Measurements from ENCODE around the gene APH1A. TPM values are rescaled to one million over a fixed set of nuclear protein-coding genes. Genes with fewer than 3 reads are reported as not detected.
"Not testable (repeated sequence)": the region's sequence is repeated elsewhere in the genome, so short reads cannot be mapped to it uniquely, and the experiment has no call there.

APH1A gene
- total RNA-seq, 1 experiment from 2014 or later, result 109 TPM

- POLR2A ChIA-PET; BruUV-seq (replicated peaks); RAD21 ChIA-PET (ENCODE audit: low non-redundant PET in 1 of 2, low total read pairs in 2 of 2, uncharacterized antibody in 2 of 2, unreplicated experiment in 2 of 2): not testable (repeated sequence)
Measured at GRCh38 chr1:150228246-150228645, 40.6 kb downstream of the APH1A start.

GRCh38 chr1:150227228-150227627, 41.6 kb downstream of the APH1A start:
- no peaks in the 10 kb centered on the region for H4K20me1 ChIP-seq (ENCODE audit: insufficient read depth)
- H3K4me3 ChIP-seq (replicated peaks in 1 of 2; ENCODE audit: low read depth in 1 of 2, low read length in 2 of 2), result no peak overlapping the region
- TF ChIP-seq MAX (IDR thresholded peaks at IDR 0.05), result no peak
- TF ChIP-seq ZNF274 (IDR thresholded peaks at IDR 0.05; ENCODE audit: low read depth, low read length), result no peak
- TF ChIP-seq TCF7L2 (IDR thresholded peaks at IDR 0.05; ENCODE audit: borderline replicate concordance, extremely low read depth, insufficient read depth, insufficient read length), result no peak
- no peak for TF ChIP-seq YY1 (IDR thresholded peaks at IDR 0.05; ENCODE audit: extremely low read depth, insufficient replicate concordance, low read depth, low read length)
- TF ChIP-seq EGR1 (IDR thresholded peaks at IDR 0.05; ENCODE audit: low read depth), result no peak
- TF ChIP-seq ELF1 (IDR thresholded peaks at IDR 0.05; ENCODE audit: borderline replicate concordance, low read depth), result no peak
- no peak for TF ChIP-seq ATF3 (IDR thresholded peaks at IDR 0.05)
- no peak for TF ChIP-seq POLR2A (IDR thresholded peaks at IDR 0.05; ENCODE audit: borderline replicate concordance, extremely low read depth, insufficient read depth, insufficient read length)
- no peak for TF ChIP-seq CEBPB (IDR thresholded peaks at IDR 0.05; ENCODE audit: low read depth)
- no peak for TF ChIP-seq ZFX (IDR thresholded peaks at IDR 0.05)
- no peak for TF ChIP-seq FOSL1 (IDR thresholded peaks at IDR 0.05; ENCODE audit: low read depth)
- TF ChIP-seq RAD21 (IDR thresholded peaks at IDR 0.05; ENCODE audit: low read depth), result no peak
- TF ChIP-seq SRF (IDR thresholded peaks at IDR 0.05; ENCODE audit: low read depth), result no peak
- no peak for TF ChIP-seq POLR2AphosphoS5 (IDR thresholded peaks at IDR 0.05; ENCODE audit: low read depth, low read length)
- no peak for TF ChIP-seq EZH2phosphoT487 (IDR thresholded peaks at IDR 0.05; ENCODE audit: borderline replicate concordance)
- H3K9ac ChIP-seq (ENCODE audit: low read length), result no peak overlapping the region
- peaks cover 32% of the 10 kb centered on the region for H3K79me2 ChIP-seq (ENCODE audit: insufficient read depth, low read length)
- H3K9me2 ChIP-seq (ENCODE audit: insufficient read depth), result no peaks in the 10 kb centered on the region
- ChIA-PET POLR2A (no interaction called here), CTCF (no interaction called here), RAD21 (ENCODE audit: low non-redundant PET in 1 of 2, low total read pairs in 2 of 2, uncharacterized antibody in 2 of 2, unreplicated experiment in 2 of 2) (no interaction called here)
- no peak overlapping the region for H3K27ac ChIP-seq (ENCODE audit: low read depth, low read length)
- H2AFZ ChIP-seq (ENCODE audit: low read depth, low read length, poor library complexity, severe bottlenecking), result no peak overlapping the region
- H3K4me2 ChIP-seq (ENCODE audit: low read length), result no peak overlapping the region
- H3K9me3 ChIP-seq (ENCODE audit: control insufficient read depth in 1 of 2, insufficient read depth in 1 of 2, low read depth in 1 of 2, low read length in 2 of 2), result no peaks in the 10 kb centered on the region
- ATAC-seq (no peak), DNase-seq (ENCODE audit: low read depth, low spot score) (no peak)
- H3K4me1 ChIP-seq (ENCODE audit: control insufficient read depth in 1 of 2, insufficient read depth in 2 of 2, low read length in 2 of 2), result no peaks in the 10 kb centered on the region
- BruUV-seq (replicated peaks), result no TSS peak
- intact Hi-C loops (cut with micrococcal nuclease), result no loop called here
- H3K36me3 ChIP-seq (ENCODE audit: control insufficient read depth in 1 of 2, insufficient read depth in 2 of 2, low read length in 2 of 2), result peaks cover 45 to 49% of the 10 kb centered on the region in 2 experiments
- H3K27me3 ChIP-seq (ENCODE audit: insufficient read depth, low read length), result no peaks in the 10 kb centered on the region

More at GRCh38 chr1:150228246-150228645, 40.6 kb downstream of the APH1A start:
- H3K4me2 ChIP-seq (ENCODE audit: low read length); DNase-seq (ENCODE audit: low read depth, low spot score); H3K9me3 ChIP-seq (ENCODE audit: control insufficient read depth in 1 of 2, insufficient read depth in 1 of 2, low read depth in 1 of 2, low read length in 2 of 2); H3K4me1 ChIP-seq (ENCODE audit: control insufficient read depth in 1 of 2, insufficient read depth in 2 of 2, low read length in 2 of 2); H3K27ac ChIP-seq (ENCODE audit: low read depth, low read length); H3K9me2 ChIP-seq (ENCODE audit: insufficient read depth); H4K20me1 ChIP-seq (ENCODE audit: insufficient read depth); H3K27me3 ChIP-seq (ENCODE audit: insufficient read depth, low read length); H2AFZ ChIP-seq (ENCODE audit: low read depth, low read length, poor library complexity, severe bottlenecking); H3K9ac ChIP-seq (ENCODE audit: low read length); H3K4me3 ChIP-seq (replicated peaks in 1 of 2; ENCODE audit: low read depth in 1 of 2, low read length in 2 of 2); ATAC-seq; intact Hi-C loops (cut with micrococcal nuclease): not testable (repeated sequence)
- H3K36me3 ChIP-seq (ENCODE audit: control insufficient read depth in 1 of 2, insufficient read depth in 2 of 2, low read length in 2 of 2), result peaks cover 41 to 45% of the 10 kb centered on the region in 2 experiments
- H3K79me2 ChIP-seq (ENCODE audit: insufficient read depth, low read length), result peaks cover 40% of the 10 kb centered on the region
- CTCF ChIA-PET, result interaction anchor here (0.9 kb wide), 1 partner anchor 309 kb away, joined by 3 read pairs; no protein-coding TSS in a partner anchor
